ENCODE results near the gene PHPT1.
A peak's percentile ranks its signal among the peaks of the same experiment; 100 is the strongest.

Gene PHPT1

DNA sequence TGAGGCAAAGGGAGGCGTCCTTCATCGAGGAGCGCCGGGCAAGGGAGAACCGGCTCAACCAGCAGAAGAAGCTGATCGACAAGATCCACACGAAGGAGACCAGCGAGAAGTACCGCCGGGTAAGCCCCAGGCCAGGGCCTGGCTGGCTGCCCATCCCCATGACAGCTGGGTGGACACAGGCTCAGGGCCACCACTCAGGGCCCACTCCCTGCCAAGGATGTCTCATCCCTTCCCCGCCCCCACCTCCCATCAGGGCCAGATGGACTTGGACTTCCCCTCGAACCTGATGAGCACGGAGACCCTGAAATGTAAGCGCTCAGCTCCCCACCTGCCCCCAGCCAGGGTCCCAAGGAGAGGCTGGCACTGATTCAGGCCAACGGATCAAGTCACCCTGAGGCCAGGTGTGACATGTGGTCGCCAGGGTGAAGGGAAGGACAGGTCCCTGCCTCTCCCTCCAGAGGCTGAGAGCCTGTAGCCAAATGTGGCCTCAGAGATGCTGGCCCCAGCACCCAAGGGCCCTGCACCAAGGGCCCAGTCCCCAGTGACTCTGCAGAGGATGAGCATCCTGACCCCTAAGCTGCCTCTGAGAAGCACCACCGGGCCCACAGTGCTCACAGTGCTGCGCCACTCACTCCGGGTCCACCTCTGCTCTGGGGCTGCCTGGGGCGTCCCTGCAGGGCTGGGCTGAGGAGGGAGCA, 44.6 kb upstream of the PHPT1 start:
- TF ChIP-seq, protein P1, sequence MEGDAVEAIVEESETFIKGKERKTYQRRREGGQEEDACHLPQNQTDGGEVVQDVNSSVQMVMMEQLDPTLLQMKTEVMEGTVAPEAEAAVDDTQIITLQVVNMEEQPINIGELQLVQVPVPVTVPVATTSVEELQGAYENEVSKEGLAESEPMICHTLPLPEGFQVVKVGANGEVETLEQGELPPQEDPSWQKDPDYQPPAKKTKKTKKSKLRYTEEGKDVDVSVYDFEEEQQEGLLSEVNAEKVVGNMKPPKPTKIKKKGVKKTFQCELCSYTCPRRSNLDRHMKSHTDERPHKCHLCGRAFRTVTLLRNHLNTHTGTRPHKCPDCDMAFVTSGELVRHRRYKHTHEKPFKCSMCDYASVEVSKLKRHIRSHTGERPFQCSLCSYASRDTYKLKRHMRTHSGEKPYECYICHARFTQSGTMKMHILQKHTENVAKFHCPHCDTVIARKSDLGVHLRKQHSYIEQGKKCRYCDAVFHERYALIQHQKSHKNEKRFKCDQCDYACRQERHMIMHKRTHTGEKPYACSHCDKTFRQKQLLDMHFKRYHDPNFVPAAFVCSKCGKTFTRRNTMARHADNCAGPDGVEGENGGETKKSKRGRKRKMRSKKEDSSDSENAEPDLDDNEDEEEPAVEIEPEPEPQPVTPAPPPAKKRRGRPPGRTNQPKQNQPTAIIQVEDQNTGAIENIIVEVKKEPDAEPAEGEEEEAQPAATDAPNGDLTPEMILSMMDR (IDR thresholded peaks at IDR 0.05; ENCODE audit: low read depth, low read length, missing control alignments), result no peak
- no peaks in the 10 kb centered on the region for H3K27me3 ChIP-seq (replicated peaks)
- no peaks in the 10 kb centered on the region for H3K36me3 ChIP-seq (replicated peaks)
- H3K4me3 ChIP-seq (ENCODE audit: low read depth, low read length), result no peak overlapping the region
- H3K27ac ChIP-seq, result no peak overlapping the region
- in situ Hi-C loops (cut with HindIII; ENCODE audit: low pct_ligation_motif_present, low sequenced_read_pairs), result loop anchor here (25.0 kb wide), 1 partner anchor 233 kb away; the partner anchor contains the start of genes ABCA2, FUT7 and NPDC1
- no peak for DNase-seq

DNA sequence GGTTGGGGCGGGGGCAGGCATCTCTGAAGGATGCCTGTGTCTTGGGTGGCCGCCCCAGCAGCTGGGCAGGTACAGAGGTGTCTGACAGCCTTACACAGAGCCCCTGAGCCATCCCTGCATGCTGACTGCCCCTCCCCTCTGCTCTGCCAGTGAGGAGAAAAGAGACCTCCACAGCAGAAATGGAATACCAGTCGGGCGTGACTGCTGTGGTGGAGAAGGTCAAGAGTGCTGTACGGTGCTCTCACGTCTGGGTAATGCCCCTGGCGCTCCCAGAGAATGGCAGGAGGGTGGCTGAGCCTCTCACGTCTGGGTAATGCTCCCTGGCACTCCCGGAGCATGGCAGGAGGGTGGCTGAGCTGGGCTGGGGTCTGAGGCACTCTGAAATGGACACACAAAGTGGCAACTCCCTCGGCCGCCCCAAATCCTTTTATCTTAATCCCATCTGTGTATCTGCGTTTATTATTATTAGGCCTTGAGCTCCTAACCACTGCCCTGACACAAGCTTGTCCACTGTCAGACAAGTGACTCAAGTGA, 43.9 kb upstream of the PHPT1 start:
- no peaks in the 10 kb centered on the region for H3K36me3 ChIP-seq (replicated peaks)
- no peak overlapping the region for H3K27ac ChIP-seq
- no peak overlapping the region for H3K4me3 ChIP-seq (ENCODE audit: low read depth, low read length)
- TF ChIP-seq, protein P1 (IDR thresholded peaks at IDR 0.05; ENCODE audit: low read depth, low read length, missing control alignments), result no peak
- DNase-seq, result no peak
- H3K27me3 ChIP-seq (replicated peaks), result no peaks in the 10 kb centered on the region
- in situ Hi-C loops (cut with HindIII; ENCODE audit: low pct_ligation_motif_present, low sequenced_read_pairs), result loop anchor here (25.0 kb wide), 1 partner anchor 232 kb away; the partner anchor contains the start of genes ABCA2, FUT7 and NPDC1

DNA sequence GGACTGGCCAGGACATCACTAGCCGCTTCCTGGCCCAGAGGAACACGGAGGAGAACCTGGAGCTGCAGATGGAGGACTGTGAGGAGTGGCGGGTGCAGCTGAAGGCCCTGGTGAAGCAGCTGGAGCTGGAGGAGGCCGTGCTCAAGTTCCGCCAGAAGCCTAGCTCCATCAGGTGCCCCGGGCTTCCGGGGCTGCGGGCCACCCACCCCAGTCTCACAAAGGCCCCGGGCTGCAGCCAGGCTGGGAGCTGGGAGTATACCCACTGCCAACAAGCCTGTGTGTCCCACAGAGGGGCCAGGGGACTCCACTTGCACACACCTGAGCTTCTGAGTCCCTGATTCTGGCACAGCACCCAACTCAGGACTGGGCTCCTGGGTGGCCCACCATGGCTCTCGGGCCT, 43.1 kb upstream of the PHPT1 start:
- TF ChIP-seq, protein P1 (IDR thresholded peaks at IDR 0.05; ENCODE audit: low read depth, low read length, missing control alignments), result no peak
- H3K27ac ChIP-seq, result no peak overlapping the region

DNA sequence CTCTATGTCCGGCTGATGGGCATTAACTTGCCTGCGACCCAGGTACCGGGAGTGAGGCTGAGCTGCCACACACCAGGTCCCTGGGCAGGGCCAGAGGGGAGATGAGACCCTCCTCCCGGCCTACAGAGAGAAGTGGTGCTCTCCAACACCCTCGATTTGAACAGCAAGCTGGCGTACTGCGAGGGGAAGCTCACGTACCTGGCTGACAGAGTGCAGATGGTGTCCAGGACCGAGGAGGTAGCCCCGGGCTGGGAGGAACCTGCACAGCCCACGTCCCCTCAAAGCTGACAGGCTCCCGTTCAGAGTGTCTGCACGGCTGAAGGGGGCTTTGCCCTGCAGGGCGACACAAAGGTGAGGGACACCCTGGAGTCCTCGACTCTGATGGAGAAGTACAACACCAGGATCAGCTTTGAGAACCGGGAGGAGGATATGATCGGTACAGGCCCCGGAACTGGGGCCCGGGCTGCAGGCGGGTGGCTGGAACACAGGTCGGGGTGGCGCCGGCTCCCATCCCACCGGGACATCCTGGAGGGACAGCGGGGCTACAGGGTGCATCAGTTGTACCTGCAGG, 42.5 kb upstream of the PHPT1 start:
- Histone ChIP-seq H3K4me3 (ENCODE audit: low read depth, low read length) (peak overlapping the region; percentile 81), H3K36me3 (replicated peaks) (no peaks in the 10 kb centered on the region), H3K27me3 (replicated peaks) (no peaks in the 10 kb centered on the region), H3K27ac (no peak overlapping the region)
- DNase-seq, result no peak
- in situ Hi-C loops (cut with HindIII; ENCODE audit: low pct_ligation_motif_present, low sequenced_read_pairs), result loop anchor here (25.0 kb wide), 1 partner anchor 231 kb away; the partner anchor contains the start of genes ABCA2, FUT7 and NPDC1
- TF ChIP-seq, protein P1 (IDR thresholded peaks at IDR 0.05; ENCODE audit: low read depth, low read length, missing control alignments), result no peak

More for the DNA sequence above, 43.1 kb upstream of the PHPT1 start:
- Histone ChIP-seq H3K4me3 (ENCODE audit: low read depth, low read length) (no peak overlapping the region), H3K36me3 (replicated peaks) (no peaks in the 10 kb centered on the region), H3K27me3 (replicated peaks) (no peaks in the 10 kb centered on the region)
- DNase-seq, result no peak
- in situ Hi-C loops (cut with HindIII; ENCODE audit: low pct_ligation_motif_present, low sequenced_read_pairs), result loop anchor here (25.0 kb wide), 1 partner anchor 231 kb away; the partner anchor contains the start of genes ABCA2, FUT7 and NPDC1

DNA sequence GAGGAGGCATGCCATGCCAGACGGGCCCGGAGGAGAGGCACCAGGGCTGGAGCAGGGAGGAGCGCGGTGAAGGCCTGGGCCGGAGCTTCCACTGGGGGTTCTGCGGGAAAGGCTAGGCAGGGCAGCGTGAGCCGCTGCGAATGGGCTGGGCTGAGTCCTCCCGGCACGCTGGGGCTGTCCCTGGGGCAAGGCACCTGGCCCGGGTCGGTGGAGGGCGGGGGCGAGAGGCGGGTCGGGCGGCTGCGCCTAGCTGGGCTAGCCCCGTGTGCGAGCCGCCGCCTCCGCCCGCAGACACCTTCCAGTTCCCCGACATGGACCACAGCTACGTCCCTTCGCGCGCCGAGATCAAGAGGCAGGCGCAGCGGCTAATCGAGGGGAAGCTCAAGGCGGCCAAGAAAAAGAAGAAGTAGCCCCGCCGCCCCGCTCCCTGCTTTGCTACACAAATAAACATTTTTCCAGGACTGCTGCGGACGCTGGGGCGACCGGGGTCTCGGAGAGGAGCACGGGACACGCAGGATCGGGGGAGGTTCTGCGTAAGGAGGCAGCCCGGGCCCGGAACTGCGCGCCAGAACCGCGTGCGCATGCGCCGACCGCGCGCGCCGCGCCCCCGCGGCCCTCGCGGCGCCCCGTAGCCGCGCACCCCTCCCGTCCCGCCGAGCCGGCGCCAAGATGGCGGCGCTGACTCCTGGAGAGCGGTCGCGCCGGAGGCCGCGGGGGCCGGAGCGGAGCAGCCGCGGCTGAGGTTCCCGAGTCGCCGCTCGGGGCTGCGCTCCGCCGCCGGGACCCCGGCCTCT, 41.7 kb upstream of the PHPT1 start, which contains the start of gene RABL6:
RABL6 (plus strand) TSS at position 668 of the 794 bp plus-strand sequence. CDS start 249 bp downstream, outside the sequence.
- H3K36me3 ChIP-seq (replicated peaks), result no peaks in the 10 kb centered on the region
- H3K27ac ChIP-seq, result peak within 1 kb of the TSS; percentile 11
- TF ChIP-seq, protein P1 (IDR thresholded peaks at IDR 0.05; ENCODE audit: low read depth, low read length, missing control alignments), result no peak
- DNase-seq, result peak; percentile 35
- H3K4me3 ChIP-seq (ENCODE audit: low read depth, low read length), result peak within 1 kb of the TSS; percentile 81
- in situ Hi-C loops (cut with HindIII; ENCODE audit: low pct_ligation_motif_present, low sequenced_read_pairs), result loop anchor here (25.0 kb wide), 1 partner anchor 230 kb away; the partner anchor contains the start of genes ABCA2, FUT7 and NPDC1
- no peaks in the 10 kb centered on the region for H3K27me3 ChIP-seq (replicated peaks)
